GM18517 (cell line): ENCODE data around the gene C16orf87.
"Not testable (repeated sequence)": the region's sequence is repeated elsewhere in the genome, so short reads cannot be mapped to it uniquely, and the experiment has no call there.

Source experiments
- ATAC-seq: cut with Tn5 transposase; IDR thresholded peaks from one replicate; pipeline ENCODE4 v1.9.1; 2021; ENCODE audit warnings: mild to moderate bottlenecking, moderate library complexity; ENCODE audit not compliant: unreplicated experiment

C16orf87 gene

GRCh38 chr16:46830902-46831647 is at the start of gene C16orf87:
Gene C16orf87 (minus strand): TSS chr16:46831180. CDS start chr16:46831149, 31 bp downstream.
- ATAC-seq: peak; percentile 95

- ATAC-seq: no peak
These were observed 44.3 kb upstream of the C16orf87 start for GRCh38 chr16:46875243-46875642.

- no peak for ATAC-seq
These were observed 42.2 kb upstream of the C16orf87 start for GRCh38 chr16:46873201-46873600.

GRCh38 chr16:46871597-46871996 is 40.6 kb upstream of the C16orf87 start:
- ATAC-seq: no peak

GRCh38 chr16:46868891-46869290 is 37.9 kb upstream of the C16orf87 start:
- not testable (repeated sequence) for ATAC-seq

- not testable (repeated sequence) for ATAC-seq
These were observed 36.5 kb upstream of the C16orf87 start for GRCh38 chr16:46867486-46867885.

- no peak for ATAC-seq
These were observed 35.3 kb upstream of the C16orf87 start for GRCh38 chr16:46866286-46866685.

- ATAC-seq: no peak
These were observed 31.8 kb upstream of the C16orf87 start for GRCh38 chr16:46862555-46863447.

GRCh38 chr16:46859719-46860152 is 28.8 kb upstream of the C16orf87 start:
- no peak for ATAC-seq

GRCh38 chr16:46858151-46858550 is 27.2 kb upstream of the C16orf87 start:
- ATAC-seq: no peak

- ATAC-seq: no peak
These were observed 26.5 kb upstream of the C16orf87 start for GRCh38 chr16:46857368-46857945.

- ATAC-seq: no peak
These were observed 24.4 kb upstream of the C16orf87 start for GRCh38 chr16:46855389-46855788.

GRCh38 chr16:46854846-46855245 is 23.9 kb upstream of the C16orf87 start:
- no peak for ATAC-seq

- peak; percentile 55 for ATAC-seq
These were observed 22.9 kb upstream of the C16orf87 start for GRCh38 chr16:46853713-46854443.

- ATAC-seq: no peak
These were observed 21.1 kb upstream of the C16orf87 start for GRCh38 chr16:46852130-46852529.

- no peak for ATAC-seq
These were observed 19.9 kb upstream of the C16orf87 start for GRCh38 chr16:46850619-46851555.

GRCh38 chr16:46848768-46849764 is 18.1 kb upstream of the C16orf87 start:
- ATAC-seq: no peak

- no peak for ATAC-seq
These were observed 15.0 kb upstream of the C16orf87 start for GRCh38 chr16:46845952-46846351.
